ENCODE measurements around the gene OBSCN. TPM values are rescaled to one million over a fixed set of nuclear protein-coding genes. Genes with fewer than 3 reads are reported as not detected.

Gene OBSCN
- total RNA-seq, 4 donors from 2014 or later = 15.0 to 46.6 (median 34.4) TPM

- peaks cover 6% of the 10 kb centered on the region for H3K4me1 ChIP-seq
- WGBS = 77% methylated on average over 3 of the region's 8 CpGs
- H3K27ac ChIP-seq = no peak overlapping the region
- no peaks in the 10 kb centered on the region for H3K36me3 ChIP-seq
- no peaks in the 10 kb centered on the region for H3K9me3 ChIP-seq
- H3K4me3 ChIP-seq = no peak overlapping the region
- DNase-seq (ENCODE audit: low spot score in 2 of 2) = peak; percentile 58 to 75
- TF ChIP-seq POLR2A (IDR thresholded peaks at IDR 0.05) (no peak), POLR2AphosphoS5 (IDR thresholded peaks at IDR 0.05) (no peak), EP300 (IDR thresholded peaks at IDR 0.05) (no peak), CTCF (IDR thresholded peaks at IDR 0.05) (no peak)
- H3K27me3 ChIP-seq = peaks cover 14% of the 10 kb centered on the region
These were observed 448 bp upstream of the OBSCN start for GRCh38 chr1:228207381-228207810.

GRCh38 chr1:228208831-228209551, 1.1 kb downstream of the OBSCN start:
- Histone ChIP-seq H3K27me3 (peaks cover 18% of the 10 kb centered on the region), H3K4me3 (no peak overlapping the region), H3K36me3 (no peaks in the 10 kb centered on the region), H3K4me1 (peaks cover 22% of the 10 kb centered on the region), H3K27ac (no peak overlapping the region), H3K9me3 (no peaks in the 10 kb centered on the region)
- TF ChIP-seq POLR2A (IDR thresholded peaks at IDR 0.05) (no peak), POLR2AphosphoS5 (IDR thresholded peaks at IDR 0.05) (no peak), CTCF (IDR thresholded peaks at IDR 0.05) (no peak), EP300 (IDR thresholded peaks at IDR 0.05) (no peak)
- DNase-seq (ENCODE audit: low spot score in 2 of 2) = peak; percentile 26 to 59
- 67% methylated on average over 13 of the region's 19 CpGs for WGBS

- Histone ChIP-seq H3K27ac (no peak overlapping the region), H3K36me3 (no peaks in the 10 kb centered on the region), H3K4me1 (peaks cover 24% of the 10 kb centered on the region), H3K9me3 (no peaks in the 10 kb centered on the region), H3K27me3 (peaks cover 18% of the 10 kb centered on the region), H3K4me3 (no peak overlapping the region)
- peak in 1 of 2 donors; percentile 32 for DNase-seq (ENCODE audit: low spot score in 2 of 2)
- 70% methylated on average over 3 of the region's 3 CpGs for WGBS
- TF ChIP-seq POLR2AphosphoS5 (IDR thresholded peaks at IDR 0.05) (no peak), CTCF (IDR thresholded peaks at IDR 0.05) (no peak), EP300 (IDR thresholded peaks at IDR 0.05) (no peak), POLR2A (IDR thresholded peaks at IDR 0.05) (no peak)
These were observed 1.8 kb downstream of the OBSCN start for GRCh38 chr1:228209657-228210056.

- WGBS = 56% methylated on average over 2 of the region's 11 CpGs
These were observed 2.3 kb downstream of the OBSCN start for GRCh38 chr1:228210076-228210651.

More at GRCh38 chr1:228210076-228210651, 2.3 kb downstream of the OBSCN start:
- H3K9me3 ChIP-seq = no peaks in the 10 kb centered on the region
- peak in 1 of 2 donors; percentile 62 for DNase-seq (ENCODE audit: low spot score in 2 of 2)
- no peak overlapping the region for H3K4me3 ChIP-seq
- no peaks in the 10 kb centered on the region for H3K36me3 ChIP-seq
- H3K27me3 ChIP-seq = peaks cover 18% of the 10 kb centered on the region
- TF ChIP-seq POLR2AphosphoS5 (IDR thresholded peaks at IDR 0.05) (no peak), CTCF (IDR thresholded peaks at IDR 0.05) (no peak), POLR2A (IDR thresholded peaks at IDR 0.05) (no peak), EP300 (IDR thresholded peaks at IDR 0.05) (no peak)
- peaks cover 22% of the 10 kb centered on the region for H3K4me1 ChIP-seq
- no peak overlapping the region for H3K27ac ChIP-seq

Measured in suprapubic skin (tissue), 4 donors.